ENCODE measurements around the gene CSNK2A1.

CSNK2A1 gene

GRCh38 chr20:574297-574942 is 30.8 kb upstream of the CSNK2A1 start:
- Histone ChIP-seq H3K27ac (ENCODE audit: low read depth, low read length) (no peak overlapping the region), H3K4me1 (ENCODE audit: control insufficient read depth, insufficient read depth, low read length) (no peaks in the 10 kb centered on the region), H3K27me3 (ENCODE audit: control insufficient read depth, insufficient read depth, low read length) (no peaks in the 10 kb centered on the region), H3K36me3 (ENCODE audit: control insufficient read depth, insufficient read depth, low read length) (no peaks in the 10 kb centered on the region), H3K4me3 (ENCODE audit: low read length) (no peak overlapping the region), H3K9ac (ENCODE audit: low read length) (no peak overlapping the region)

GRCh38 chr20:573414-574296 is 30.1 kb upstream of the CSNK2A1 start:
- H3K4me1 ChIP-seq (ENCODE audit: control insufficient read depth, insufficient read depth, low read length), result no peaks in the 10 kb centered on the region
- H3K36me3 ChIP-seq (ENCODE audit: control insufficient read depth, insufficient read depth, low read length), result no peaks in the 10 kb centered on the region
- H3K27me3 ChIP-seq (ENCODE audit: control insufficient read depth, insufficient read depth, low read length), result no peaks in the 10 kb centered on the region
- H3K27ac ChIP-seq (ENCODE audit: low read depth, low read length), result no peak overlapping the region
- H3K4me3 ChIP-seq (ENCODE audit: low read length), result no peak overlapping the region
- H3K9ac ChIP-seq (ENCODE audit: low read length), result no peak overlapping the region

GRCh38 chr20:572727-573126 is 29.1 kb upstream of the CSNK2A1 start:
- peaks cover 2% of the 10 kb centered on the region for H3K27me3 ChIP-seq (ENCODE audit: control insufficient read depth, insufficient read depth, low read length)
- no peak overlapping the region for H3K9ac ChIP-seq (ENCODE audit: low read length)
- H3K27ac ChIP-seq (ENCODE audit: low read depth, low read length), result no peak overlapping the region
- no peak overlapping the region for H3K4me3 ChIP-seq (ENCODE audit: low read length)
- H3K36me3 ChIP-seq (ENCODE audit: control insufficient read depth, insufficient read depth, low read length), result no peaks in the 10 kb centered on the region
- H3K4me1 ChIP-seq (ENCODE audit: control insufficient read depth, insufficient read depth, low read length), result no peaks in the 10 kb centered on the region

DNA sequence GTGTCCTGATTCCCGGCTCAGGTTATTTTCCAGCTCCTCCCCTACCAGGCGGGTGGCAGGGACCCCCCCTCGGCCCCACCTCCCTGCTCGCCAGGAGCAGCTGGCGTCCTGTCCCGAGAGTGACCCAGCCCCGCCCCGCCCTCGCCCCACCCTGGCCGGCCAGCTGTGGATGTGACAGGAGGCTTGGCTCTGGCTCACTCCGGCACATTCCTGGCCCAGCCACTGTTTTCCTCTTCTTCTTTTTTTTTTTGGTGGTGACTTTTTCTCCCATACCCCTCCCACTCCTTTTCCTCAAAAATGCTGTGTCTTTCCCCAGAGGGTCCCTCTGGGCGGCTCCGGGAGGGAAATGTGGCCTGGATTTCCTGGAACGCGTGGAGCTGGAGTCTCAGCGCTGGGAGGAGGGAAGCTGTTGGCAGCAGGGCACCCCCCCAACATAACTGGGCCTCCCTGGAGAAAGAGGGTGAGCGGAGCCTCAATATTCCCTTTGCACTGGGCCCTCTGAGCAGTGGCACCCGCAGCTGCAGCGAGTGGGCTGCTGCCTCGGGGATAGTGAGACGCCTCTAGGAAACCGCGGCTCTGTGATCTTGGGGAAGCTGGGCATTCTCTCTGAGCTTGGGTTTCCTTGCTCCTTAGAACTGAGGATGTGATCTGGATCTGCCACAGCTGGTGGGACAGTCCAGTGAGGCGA is 28.3 kb upstream of the CSNK2A1 start:
- Histone ChIP-seq H3K27me3 (ENCODE audit: control insufficient read depth, insufficient read depth, low read length) (peaks cover 5% of the 10 kb centered on the region), H3K4me1 (ENCODE audit: control insufficient read depth, insufficient read depth, low read length) (no peaks in the 10 kb centered on the region), H3K4me3 (ENCODE audit: low read length) (no peak overlapping the region), H3K9ac (ENCODE audit: low read length) (no peak overlapping the region), H3K27ac (ENCODE audit: low read depth, low read length) (no peak overlapping the region), H3K36me3 (ENCODE audit: control insufficient read depth, insufficient read depth, low read length) (no peaks in the 10 kb centered on the region)

GRCh38 chr20:568673-569415 is 25.3 kb upstream of the CSNK2A1 start:
- H3K27me3 ChIP-seq (ENCODE audit: control insufficient read depth, insufficient read depth, low read length), result peaks cover 5% of the 10 kb centered on the region
- no peaks in the 10 kb centered on the region for H3K4me1 ChIP-seq (ENCODE audit: control insufficient read depth, insufficient read depth, low read length)
- H3K36me3 ChIP-seq (ENCODE audit: control insufficient read depth, insufficient read depth, low read length), result no peaks in the 10 kb centered on the region
- H3K9ac ChIP-seq (ENCODE audit: low read length), result no peak overlapping the region
- no peak overlapping the region for H3K4me3 ChIP-seq (ENCODE audit: low read length)
- no peak overlapping the region for H3K27ac ChIP-seq (ENCODE audit: low read depth, low read length)

- Histone ChIP-seq H3K27me3 (ENCODE audit: control insufficient read depth, insufficient read depth, low read length) (peaks cover 5% of the 10 kb centered on the region), H3K4me1 (ENCODE audit: control insufficient read depth, insufficient read depth, low read length) (no peaks in the 10 kb centered on the region), H3K4me3 (ENCODE audit: low read length) (no peak overlapping the region), H3K36me3 (ENCODE audit: control insufficient read depth, insufficient read depth, low read length) (no peaks in the 10 kb centered on the region), H3K27ac (ENCODE audit: low read depth, low read length) (no peak overlapping the region), H3K9ac (ENCODE audit: low read length) (no peak overlapping the region)
These were observed 24.6 kb upstream of the CSNK2A1 start for GRCh38 chr20:568097-568652.

- no peaks in the 10 kb centered on the region for H3K36me3 ChIP-seq (ENCODE audit: control insufficient read depth, insufficient read depth, low read length)
- H3K9ac ChIP-seq (ENCODE audit: low read length), result no peak overlapping the region
- H3K27me3 ChIP-seq (ENCODE audit: control insufficient read depth, insufficient read depth, low read length), result peaks cover 10% of the 10 kb centered on the region
- no peak overlapping the region for H3K4me3 ChIP-seq (ENCODE audit: low read length)
- H3K27ac ChIP-seq (ENCODE audit: low read depth, low read length), result no peak overlapping the region
- H3K4me1 ChIP-seq (ENCODE audit: control insufficient read depth, insufficient read depth, low read length), result no peaks in the 10 kb centered on the region
These were observed 20.6 kb upstream of the CSNK2A1 start for GRCh38 chr20:564192-564591.

DNA sequence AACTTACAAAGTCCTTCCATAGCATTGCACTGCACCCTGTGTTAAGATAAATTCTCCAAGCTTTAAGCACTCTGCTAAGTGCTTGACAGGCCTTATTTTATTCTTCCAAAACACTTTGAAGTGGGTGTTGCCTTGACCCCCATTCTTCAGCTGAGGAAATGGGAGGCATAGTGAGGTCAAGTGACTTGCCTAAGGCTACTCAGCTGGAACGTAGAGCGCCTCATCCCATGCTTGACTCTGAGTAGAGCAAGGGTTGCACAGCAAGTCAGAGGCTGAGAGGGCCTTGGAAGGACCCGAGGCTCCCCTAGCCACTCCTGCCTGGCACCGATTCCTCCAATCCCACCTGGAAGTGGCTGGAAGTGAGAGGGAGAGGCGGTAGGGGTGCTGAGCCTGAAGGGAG is 19.6 kb upstream of the CSNK2A1 start:
- Histone ChIP-seq H3K4me1 (ENCODE audit: control insufficient read depth, insufficient read depth, low read length) (no peaks in the 10 kb centered on the region), H3K4me3 (ENCODE audit: low read length) (no peak overlapping the region), H3K27ac (ENCODE audit: low read depth, low read length) (no peak overlapping the region), H3K36me3 (ENCODE audit: control insufficient read depth, insufficient read depth, low read length) (no peaks in the 10 kb centered on the region), H3K27me3 (ENCODE audit: control insufficient read depth, insufficient read depth, low read length) (peaks cover 10% of the 10 kb centered on the region), H3K9ac (ENCODE audit: low read length) (no peak overlapping the region)

DNA sequence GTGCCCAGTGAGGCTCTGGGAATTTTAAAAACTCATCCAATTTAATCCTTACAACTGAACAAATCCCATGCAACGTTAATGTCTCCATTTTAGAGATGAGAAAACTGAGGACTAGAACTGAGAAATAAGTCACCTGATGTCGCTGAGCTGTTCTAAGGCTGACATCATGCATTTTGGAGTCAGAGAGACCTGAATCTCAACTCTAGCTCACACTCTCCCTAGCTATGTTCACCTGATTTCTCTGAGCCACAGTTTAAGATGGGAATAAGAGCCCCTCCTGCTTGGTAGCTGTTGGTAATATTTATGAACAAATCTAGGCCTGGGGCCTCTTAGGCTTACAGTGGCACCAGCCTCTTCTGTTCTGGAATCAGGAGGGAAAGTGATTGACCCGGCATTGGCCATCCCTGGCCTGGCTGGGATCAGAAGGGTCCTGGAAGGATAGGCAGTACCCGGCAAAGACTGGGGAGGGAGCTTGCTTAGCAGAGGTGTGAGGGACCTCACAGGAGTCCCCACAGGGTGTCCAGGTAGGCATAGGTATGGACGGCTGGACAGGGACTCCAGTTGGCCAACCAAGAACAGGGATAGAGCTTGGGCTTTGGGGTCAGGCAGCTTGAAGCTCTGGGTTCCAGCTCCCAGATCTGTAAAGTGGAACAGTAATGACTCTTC is 18.8 kb upstream of the CSNK2A1 start:
- H3K27me3 ChIP-seq (ENCODE audit: control insufficient read depth, insufficient read depth, low read length), result peaks cover 8% of the 10 kb centered on the region
- H3K36me3 ChIP-seq (ENCODE audit: control insufficient read depth, insufficient read depth, low read length), result no peaks in the 10 kb centered on the region
- H3K4me1 ChIP-seq (ENCODE audit: control insufficient read depth, insufficient read depth, low read length), result no peaks in the 10 kb centered on the region
- no peak overlapping the region for H3K9ac ChIP-seq (ENCODE audit: low read length)
- no peak overlapping the region for H3K27ac ChIP-seq (ENCODE audit: low read depth, low read length)
- H3K4me3 ChIP-seq (ENCODE audit: low read length), result no peak overlapping the region

- Histone ChIP-seq H3K27me3 (ENCODE audit: control insufficient read depth, insufficient read depth, low read length) (peaks cover 5% of the 10 kb centered on the region), H3K27ac (ENCODE audit: low read depth, low read length) (no peak overlapping the region)
These were observed 18.0 kb upstream of the CSNK2A1 start for GRCh38 chr20:561437-562231.

DNA sequence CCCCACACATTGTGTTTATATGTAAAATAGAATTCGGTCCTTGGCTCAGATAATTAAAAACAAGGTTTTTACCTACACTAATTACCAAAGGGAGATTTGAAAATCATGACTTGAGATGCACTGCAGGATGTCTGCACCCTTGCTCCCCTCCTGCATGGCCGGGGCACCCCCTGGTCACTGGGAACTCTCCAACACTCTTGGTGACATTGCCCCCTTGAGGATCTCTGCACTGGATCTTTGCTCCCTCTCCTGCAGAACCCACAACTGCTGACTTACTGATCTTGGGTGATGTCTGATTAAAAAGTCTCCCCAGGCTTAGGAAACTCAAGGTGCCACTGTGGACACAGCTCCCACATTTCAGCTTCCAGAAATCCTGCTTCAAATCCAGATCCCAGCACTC is 17.1 kb upstream of the CSNK2A1 start:
- Histone ChIP-seq H3K27me3 (ENCODE audit: control insufficient read depth, insufficient read depth, low read length) (peaks cover 5% of the 10 kb centered on the region), H3K27ac (ENCODE audit: low read depth, low read length) (no peak overlapping the region), H3K36me3 (ENCODE audit: control insufficient read depth, insufficient read depth, low read length) (no peaks in the 10 kb centered on the region), H3K4me3 (ENCODE audit: low read length) (no peak overlapping the region), H3K4me1 (ENCODE audit: control insufficient read depth, insufficient read depth, low read length) (no peaks in the 10 kb centered on the region), H3K9ac (ENCODE audit: low read length) (no peak overlapping the region)

More at GRCh38 chr20:561437-562231, 18.0 kb upstream of the CSNK2A1 start:
- H3K4me3 ChIP-seq (ENCODE audit: low read length), result no peak overlapping the region
- H3K4me1 ChIP-seq (ENCODE audit: control insufficient read depth, insufficient read depth, low read length), result no peaks in the 10 kb centered on the region
- no peaks in the 10 kb centered on the region for H3K36me3 ChIP-seq (ENCODE audit: control insufficient read depth, insufficient read depth, low read length)
- no peak overlapping the region for H3K9ac ChIP-seq (ENCODE audit: low read length)
